KBM-7 (cell line): ENCODE measurements around the gene MCTP2.
A peak's percentile ranks its signal among the peaks of the same experiment; 100 is the strongest.
"Not testable (repeated sequence)": the region's sequence is repeated elsewhere in the genome, so short reads cannot be mapped to it uniquely, and the experiment has no call there.

ENCODE experiments used
- DNase-seq: peaks from one replicate; pipeline ENCODE4 v3.0.0-alpha.2; 2015
- in situ Hi-C: fragments of 300-500 bp; cut with MboI; formaldehyde crosslinking; loops from 2 replicates; pipeline ENCODE4 v1.14.3; 2020; ENCODE audit warnings: low sequenced_read_pairs, low pct_unique_long_range_greater_than_20kb, mixed read lengths

MCTP2 gene

GRCh38 chr15:94233441-94233840, 2.1 kb downstream of the MCTP2 start:
- in situ Hi-C loops: no loop called here
- DNase-seq: no peak

GRCh38 chr15:94234300-94234699, 2.9 kb downstream of the MCTP2 start:
- peak; percentile 44 for DNase-seq
- in situ Hi-C loops: no loop called here

- in situ Hi-C loops: no loop called here
- no peak for DNase-seq
These were observed 3.7 kb downstream of the MCTP2 start for GRCh38 chr15:94235041-94235440.

GRCh38 chr15:94235646-94236045, 4.3 kb downstream of the MCTP2 start:
- no peak for DNase-seq
- in situ Hi-C loops: no loop called here

GRCh38 chr15:94236608-94237007, 5.2 kb downstream of the MCTP2 start:
- in situ Hi-C loops: no loop called here
- no peak for DNase-seq

- in situ Hi-C loops: no loop called here
- DNase-seq: no peak
These were observed 6.5 kb downstream of the MCTP2 start for GRCh38 chr15:94237903-94238302.

- in situ Hi-C loops: no loop called here
- DNase-seq: no peak
These were observed 7.3 kb downstream of the MCTP2 start for GRCh38 chr15:94238539-94239118.

- in situ Hi-C loops: no loop called here
- DNase-seq: no peak
These were observed 8.1 kb downstream of the MCTP2 start for GRCh38 chr15:94239474-94239873.

GRCh38 chr15:94240480-94240879, 9.1 kb downstream of the MCTP2 start:
- no peak for DNase-seq
- in situ Hi-C loops: no loop called here

- DNase-seq: no peak
- in situ Hi-C loops: no loop called here
These were observed 10.9 kb downstream of the MCTP2 start for GRCh38 chr15:94242257-94242656.

GRCh38 chr15:94243003-94243402, 11.6 kb downstream of the MCTP2 start:
- in situ Hi-C loops, DNase-seq: not testable (repeated sequence)

GRCh38 chr15:94243418-94243817, 12.1 kb downstream of the MCTP2 start:
- no peak for DNase-seq
- in situ Hi-C loops: no loop called here

GRCh38 chr15:94246016-94246415, 14.7 kb downstream of the MCTP2 start:
- no peak for DNase-seq
- in situ Hi-C loops: no loop called here

- DNase-seq: no peak
- in situ Hi-C loops: no loop called here
These were observed 16.7 kb downstream of the MCTP2 start for GRCh38 chr15:94247789-94248638.

GRCh38 chr15:94250801-94251200, 19.4 kb downstream of the MCTP2 start:
- in situ Hi-C loops: no loop called here

GRCh38 chr15:94252223-94252766, 20.9 kb downstream of the MCTP2 start:
- no peak for DNase-seq
- in situ Hi-C loops: no loop called here

More at GRCh38 chr15:94250801-94251200, 19.4 kb downstream of the MCTP2 start:
- no peak for DNase-seq

GRCh38 chr15:94252906-94253491, 21.6 kb downstream of the MCTP2 start:
- in situ Hi-C loops: no loop called here
- no peak for DNase-seq

- in situ Hi-C loops: no loop called here
- no peak for DNase-seq
These were observed 22.4 kb downstream of the MCTP2 start for GRCh38 chr15:94253742-94254141.

GRCh38 chr15:94255540-94255939, 24.2 kb downstream of the MCTP2 start:
- no peak for DNase-seq
- in situ Hi-C loops: no loop called here

- DNase-seq: peak; percentile 20
- in situ Hi-C loops: no loop called here
These were observed 25.1 kb downstream of the MCTP2 start for GRCh38 chr15:94256511-94256910.
